GM23248 (cell line): ENCODE data around the gene STRN4.

Source experiments
- EZH2 ChIP-seq: fragments of 200-600 bp; sonication (generic); IDR thresholded peaks from 2 replicates; pipeline ENCODE4 v1.6.1; 2018; ENCODE audit warnings: antibody characterized with exemption, mild to moderate bottlenecking; ENCODE audit not compliant: insufficient read depth, poor library complexity, severe bottlenecking
- EZH2phosphoT487 ChIP-seq: fragments of 200-600 bp; sonication (generic); IDR thresholded peaks from 2 replicates; pipeline ENCODE4 v1.6.1; 2018; ENCODE audit warnings: antibody characterized with exemption, moderate library complexity, mild to moderate bottlenecking, low read depth; ENCODE audit not compliant: insufficient read depth

GRCh38 chr19:46722421-46723022 is 23.7 kb downstream of the STRN4 start:
- no peak for TF ChIP-seq EZH2phosphoT487
- TF ChIP-seq EZH2: no peak
